WTC11 (cell line): ENCODE data around the gene ISOC2. TPM values are rescaled to one million over a fixed set of nuclear protein-coding genes. Genes with fewer than 3 reads are reported as not detected.
A peak's percentile ranks its signal among the peaks of the same experiment; 100 is the strongest.

ENCODE experiments used
- ATAC-seq: fragments of 200-7000 bp; cut with Tn5 transposase; 2 replicates; pipeline ENCODE4 v1.10.0; 2021; ENCODE audit warnings: mild to moderate bottlenecking, moderate library complexity
- CTCF ChIA-PET: fragments of 300-600 bp; sonication (Branson Sonifier 250); formaldehyde crosslinking; loops from one replicate; lab custom pipeline; 2021; ENCODE audit warnings: antibody characterized with exemption; lab: Charles Lee
- POLR2A ChIA-PET: fragments of 350-600 bp; sonication (Branson Sonifier 250); formaldehyde crosslinking; loops from one replicate; lab custom pipeline; 2021; ENCODE audit warnings: antibody characterized with exemption; lab: Charles Lee
- DNase-seq: peaks from one replicate; pipeline ENCODE4 v3.0.0; 2021; ENCODE audit warnings: low spot score
- H3K27ac Mint-ChIP-seq: 2 replicates; pipeline ENCODE4 v1.8.0; 2021; ENCODE audit warnings: mixed read lengths
- H3K27me3 Mint-ChIP-seq: 2 replicates; pipeline ENCODE4 v1.8.0; 2021; ENCODE audit warnings: low read depth, mild to moderate bottlenecking, moderate library complexity, mixed read lengths
- H3K36me3 Mint-ChIP-seq: 2 replicates; pipeline ENCODE4 v1.8.0; 2021; ENCODE audit warnings: mixed read lengths
- H3K4me1 Mint-ChIP-seq: 2 replicates; pipeline ENCODE4 v1.8.0; 2022; ENCODE audit warnings: mixed read lengths
- H3K4me3 Mint-ChIP-seq: 2 replicates; pipeline ENCODE4 v1.8.0; 2021; ENCODE audit warnings: mild to moderate bottlenecking, moderate library complexity, mixed read lengths
- H3K9me3 Mint-ChIP-seq: 2 replicates; pipeline ENCODE4 v1.8.0; 2021; ENCODE audit warnings: mixed read lengths
- CREB1 ChIP-seq: sonication (generic); formaldehyde crosslinking; IDR thresholded peaks from 2 replicates; pipeline ENCODE4 v1.8.0; 2023; ENCODE audit warnings: mild to moderate bottlenecking, missing genetic modification reagents
- FOXP1 ChIP-seq: sonication (generic); formaldehyde crosslinking; IDR thresholded peaks from 2 replicates; pipeline ENCODE4 v1.8.0; 2022; ENCODE audit warnings: missing genetic modification reagents, mild to moderate bottlenecking, moderate library complexity, borderline replicate concordance
- GRHL2 ChIP-seq: fragments of 250-450 bp; sonication (Bioruptor Pico); IDR thresholded peaks from 2 replicates; pipeline ENCODE4 v1.8.0; 2022; ENCODE audit warnings: mild to moderate bottlenecking, moderate library complexity; ENCODE audit not compliant: insufficient replicate concordance, severe bottlenecking
- RELA ChIP-seq: sonication (generic); formaldehyde crosslinking; IDR thresholded peaks from 2 replicates; pipeline ENCODE4 v1.8.1; 2022; ENCODE audit warnings: missing genetic modification reagents, mild to moderate bottlenecking, borderline replicate concordance
- SP1 ChIP-seq: sonication (generic); formaldehyde crosslinking; conservative IDR thresholded peaks from 2 replicates; pipeline ENCODE4 v1.8.1; 2022; ENCODE audit warnings: missing genetic modification reagents
- TEAD1 ChIP-seq: sonication (generic); formaldehyde crosslinking; IDR thresholded peaks from 2 replicates; pipeline ENCODE4 v1.8.0; 2022; ENCODE audit warnings: mild to moderate bottlenecking, missing genetic modification reagents
- ZNF396 ChIP-seq: fragments of 250-450 bp; sonication (Bioruptor Pico); IDR thresholded peaks from 2 replicates; pipeline ENCODE4 v1.8.0; 2021; ENCODE audit warnings: mild to moderate bottlenecking, moderate library complexity, borderline replicate concordance
- ZNF423 ChIP-seq: fragments of 250-450 bp; sonication (Bioruptor Pico); IDR thresholded peaks from 2 replicates; pipeline ENCODE4 v2.1.2; 2022; ENCODE audit warnings: mild to moderate bottlenecking, moderate library complexity
- total RNA-seq: library from RNA; stranded (reverse); gene quantifications from 3 replicates; pipeline ENCODE4 v1.2.3, GENCODE V29; 2021
- TF ChIP-seq, protein P1 (sequence below): fragments of 250-450 bp; sonication (Bioruptor Pico); conservative IDR thresholded peaks from 2 replicates; pipeline ENCODE4 v1.9.0; 2021; ENCODE audit warnings: mild to moderate bottlenecking
- TF ChIP-seq, protein P2 (sequence below): fragments of 250-450 bp; sonication (Bioruptor Pico); IDR thresholded peaks from 2 replicates; pipeline ENCODE4 v1.9.0; 2021; ENCODE audit warnings: mild to moderate bottlenecking, borderline replicate concordance
- TF ChIP-seq, protein P3 (sequence below): sonication (generic); formaldehyde crosslinking; IDR thresholded peaks from 2 replicates; pipeline ENCODE4 v1.8.0; 2023; ENCODE audit warnings: mild to moderate bottlenecking, missing genetic modification reagents
- TF ChIP-seq, protein P4 (sequence below): sonication (generic); formaldehyde crosslinking; IDR thresholded peaks from 2 replicates; pipeline ENCODE4 v1.8.1; 2023; ENCODE audit warnings: mild to moderate bottlenecking, moderate library complexity, missing genetic modification reagents
- TF ChIP-seq, protein P5 (sequence below): sonication (generic); formaldehyde crosslinking; conservative IDR thresholded peaks from 2 replicates; pipeline ENCODE4 v1.8.1; 2022; ENCODE audit warnings: mild to moderate bottlenecking, missing genetic modification reagents
- TF ChIP-seq, protein P6 (sequence below): fragments of 250-450 bp; sonication (Bioruptor Pico); IDR thresholded peaks from 2 replicates; pipeline ENCODE4 v1.8.0; 2021; ENCODE audit warnings: mild to moderate bottlenecking
- TF ChIP-seq, protein P7 (sequence below): sonication (generic); formaldehyde crosslinking; IDR thresholded peaks from 2 replicates; pipeline ENCODE4 v1.8.0; 2022; ENCODE audit warnings: mild to moderate bottlenecking, missing genetic modification reagents

ISOC2 gene
- total RNA-seq, 1 experiment from 2014 or later, result 96.3 TPM

DNA sequence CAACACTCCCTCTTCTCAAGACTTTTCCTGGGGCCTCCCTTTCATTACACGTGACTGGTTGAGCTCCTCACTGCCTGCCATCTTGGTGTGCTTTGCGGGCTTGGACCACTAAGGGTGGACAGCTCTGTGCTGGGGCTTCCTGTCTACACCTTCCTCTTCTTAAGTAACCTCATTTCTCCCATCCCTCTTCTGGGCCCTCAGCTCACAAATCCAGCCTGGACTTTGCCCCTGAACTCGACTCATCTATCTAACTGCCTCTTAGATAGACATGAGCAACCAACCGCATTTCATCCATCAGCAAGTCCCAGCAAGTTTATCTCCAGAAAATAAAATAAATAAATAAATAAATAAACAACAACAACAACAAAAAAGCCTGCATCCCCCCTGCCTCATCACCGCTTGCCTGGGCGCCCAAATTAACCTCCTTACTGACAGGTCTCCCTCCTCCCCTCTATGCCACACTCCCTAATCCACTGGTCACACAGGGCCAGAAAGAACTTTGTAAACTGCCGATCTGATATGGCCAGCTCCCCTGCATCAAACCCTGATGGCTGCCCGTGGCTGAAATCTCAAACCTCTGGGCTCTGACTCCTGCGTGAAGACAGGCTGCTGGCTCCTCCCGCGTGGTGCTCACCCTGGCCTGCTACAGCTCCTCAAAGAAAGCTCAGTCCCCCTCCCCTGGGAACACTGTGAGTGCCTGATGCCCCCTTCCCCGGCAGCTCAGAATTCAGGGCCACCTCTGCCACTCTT, 7.8 kb downstream of the ISOC2 start:
- Mint-ChIP-seq H3K4me3 (0 out of 2 replicates have a peak overlapping the region, but pooled peaks have one; percentile 24), H3K27me3 (peaks cover 32% of the 10 kb centered on the region), H3K27ac (peak overlapping the region; percentile 13; the same call in 1 of the 2 replicates), H3K4me1 (peaks cover 12% of the 10 kb centered on the region), H3K9me3 (no peaks in the 10 kb centered on the region), H3K36me3 (peaks cover 12% of the 10 kb centered on the region)
- TF ChIP-seq, protein P1, sequence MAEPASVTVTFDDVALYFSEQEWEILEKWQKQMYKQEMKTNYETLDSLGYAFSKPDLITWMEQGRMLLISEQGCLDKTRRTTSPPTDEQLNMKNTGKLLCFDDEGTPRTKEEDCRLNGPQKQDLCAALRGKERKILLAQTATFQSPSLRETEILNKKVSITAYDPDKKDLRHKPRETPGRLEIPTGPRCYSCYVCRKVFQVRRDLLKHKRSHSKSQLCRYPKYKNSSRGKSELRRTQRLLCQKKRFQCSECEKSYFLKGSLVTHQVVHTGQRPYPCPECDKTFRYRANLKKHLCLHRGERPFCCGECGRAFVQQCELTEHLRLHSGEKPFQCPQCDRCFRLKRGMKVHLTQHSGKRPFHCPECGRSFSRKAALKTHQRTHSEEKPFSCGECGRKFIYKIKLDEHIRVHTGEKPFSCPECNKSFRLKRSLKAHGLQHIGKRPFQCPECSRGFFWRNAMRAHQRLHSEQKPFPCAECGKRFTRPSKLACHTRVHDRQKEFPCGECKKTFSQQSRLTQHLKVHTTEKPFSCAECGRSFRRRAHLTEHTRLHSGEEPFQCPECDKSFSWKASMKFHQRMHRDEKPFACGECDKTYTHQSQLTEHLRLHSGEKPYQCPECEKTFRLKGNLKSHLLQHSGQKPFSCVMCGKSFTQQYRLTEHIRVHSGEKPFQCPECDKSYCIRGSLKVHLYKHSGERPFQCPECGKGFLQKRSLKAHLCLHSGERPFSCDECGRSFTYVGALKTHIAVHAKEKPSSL (CRISPR knock-in tag), result no peak
- TF ChIP-seq RELA (CRISPR knock-in tag), result 0 out of 2 replicates have a peak, but pooled peaks have one; percentile 28
- CTCF ChIA-PET, result interaction anchor here (0.6 to 3.0 kb wide), 14 partner anchors 9 to 307 kb away, joined by 3 to 18 read pairs (median 4); partner anchors contain the start of genes CCDC106, ISOC2, ZNF628 and ZNF865
- ATAC-seq, result no peak
- POLR2A ChIA-PET, result interaction anchor here (1.3 to 1.6 kb wide), 2 partner anchors 9 to 23 kb away, joined by 4 to 6 read pairs; partner anchors contain the start of gene ZNF628
- DNase-seq, result no peak

DNA sequence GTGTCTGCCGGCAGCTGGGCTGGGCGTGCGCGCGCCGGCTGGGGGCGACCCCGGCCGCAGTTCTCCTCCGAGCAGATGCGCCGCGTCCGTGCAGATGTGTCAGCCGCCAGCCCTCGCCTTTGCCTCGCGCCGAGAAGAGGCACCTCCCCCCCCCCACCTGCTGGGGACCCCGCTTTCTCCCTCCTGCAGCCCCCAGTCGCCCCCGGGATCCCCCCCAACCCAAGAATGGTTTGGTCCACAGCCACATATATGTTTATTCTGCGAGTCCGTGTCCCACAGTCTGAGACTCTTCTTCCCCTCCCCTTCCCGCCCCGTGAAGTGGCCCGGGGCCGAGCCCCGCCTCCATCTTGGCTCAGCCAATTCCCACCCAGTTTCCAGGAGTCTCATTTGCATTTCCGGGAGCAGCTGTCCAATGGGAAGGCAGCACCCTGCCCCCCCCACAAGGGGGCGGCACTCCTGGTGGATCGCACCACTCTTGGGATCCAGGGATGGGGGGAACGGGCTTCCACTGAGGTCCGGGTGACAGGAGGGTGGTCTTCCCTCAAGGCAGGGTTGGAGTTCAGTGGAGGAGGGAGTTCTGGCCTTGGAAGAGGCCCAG, 8.6 kb downstream of the ISOC2 start:
- Mint-ChIP-seq H3K4me3 (peak overlapping the region; percentile 74), H3K4me1 (peaks cover 8% of the 10 kb centered on the region), H3K36me3 (peaks cover 12% of the 10 kb centered on the region), H3K27ac (no peak overlapping the region), H3K9me3 (no peaks in the 10 kb centered on the region), H3K27me3 (peaks cover 32% of the 10 kb centered on the region)
- POLR2A ChIA-PET, result interaction anchor here (1.3 to 1.6 kb wide), 2 partner anchors 8 to 24 kb away, joined by 4 to 6 read pairs; partner anchors contain the start of gene ZNF628
- DNase-seq (peak; percentile 95), ATAC-seq (peak; percentile 84)
- CTCF ChIA-PET, result interaction anchor here (0.6 to 3.0 kb wide), 15 partner anchors 8 to 306 kb away, joined by 3 to 18 read pairs (median 4); partner anchors contain the start of genes CCDC106, ISOC2, ZNF628 and ZNF865
- TF ChIP-seq TEAD1 (CRISPR knock-in tag), result no peak
- TF ChIP-seq, protein P2, sequence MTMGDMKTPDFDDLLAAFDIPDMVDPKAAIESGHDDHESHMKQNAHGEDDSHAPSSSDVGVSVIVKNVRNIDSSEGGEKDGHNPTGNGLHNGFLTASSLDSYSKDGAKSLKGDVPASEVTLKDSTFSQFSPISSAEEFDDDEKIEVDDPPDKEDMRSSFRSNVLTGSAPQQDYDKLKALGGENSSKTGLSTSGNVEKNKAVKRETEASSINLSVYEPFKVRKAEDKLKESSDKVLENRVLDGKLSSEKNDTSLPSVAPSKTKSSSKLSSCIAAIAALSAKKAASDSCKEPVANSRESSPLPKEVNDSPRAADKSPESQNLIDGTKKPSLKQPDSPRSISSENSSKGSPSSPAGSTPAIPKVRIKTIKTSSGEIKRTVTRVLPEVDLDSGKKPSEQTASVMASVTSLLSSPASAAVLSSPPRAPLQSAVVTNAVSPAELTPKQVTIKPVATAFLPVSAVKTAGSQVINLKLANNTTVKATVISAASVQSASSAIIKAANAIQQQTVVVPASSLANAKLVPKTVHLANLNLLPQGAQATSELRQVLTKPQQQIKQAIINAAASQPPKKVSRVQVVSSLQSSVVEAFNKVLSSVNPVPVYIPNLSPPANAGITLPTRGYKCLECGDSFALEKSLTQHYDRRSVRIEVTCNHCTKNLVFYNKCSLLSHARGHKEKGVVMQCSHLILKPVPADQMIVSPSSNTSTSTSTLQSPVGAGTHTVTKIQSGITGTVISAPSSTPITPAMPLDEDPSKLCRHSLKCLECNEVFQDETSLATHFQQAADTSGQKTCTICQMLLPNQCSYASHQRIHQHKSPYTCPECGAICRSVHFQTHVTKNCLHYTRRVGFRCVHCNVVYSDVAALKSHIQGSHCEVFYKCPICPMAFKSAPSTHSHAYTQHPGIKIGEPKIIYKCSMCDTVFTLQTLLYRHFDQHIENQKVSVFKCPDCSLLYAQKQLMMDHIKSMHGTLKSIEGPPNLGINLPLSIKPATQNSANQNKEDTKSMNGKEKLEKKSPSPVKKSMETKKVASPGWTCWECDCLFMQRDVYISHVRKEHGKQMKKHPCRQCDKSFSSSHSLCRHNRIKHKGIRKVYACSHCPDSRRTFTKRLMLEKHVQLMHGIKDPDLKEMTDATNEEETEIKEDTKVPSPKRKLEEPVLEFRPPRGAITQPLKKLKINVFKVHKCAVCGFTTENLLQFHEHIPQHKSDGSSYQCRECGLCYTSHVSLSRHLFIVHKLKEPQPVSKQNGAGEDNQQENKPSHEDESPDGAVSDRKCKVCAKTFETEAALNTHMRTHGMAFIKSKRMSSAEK (CRISPR knock-in tag), result no peak
- no peak for TF ChIP-seq CREB1 (CRISPR knock-in tag)
- TF ChIP-seq GRHL2 (CRISPR knock-in tag), result no peak
- TF ChIP-seq SP1 (CRISPR knock-in tag), result peak; percentile 95
- no peak for TF ChIP-seq FOXP1
- no peak for TF ChIP-seq ZNF423 (CRISPR knock-in tag)
- TF ChIP-seq, protein P3, sequence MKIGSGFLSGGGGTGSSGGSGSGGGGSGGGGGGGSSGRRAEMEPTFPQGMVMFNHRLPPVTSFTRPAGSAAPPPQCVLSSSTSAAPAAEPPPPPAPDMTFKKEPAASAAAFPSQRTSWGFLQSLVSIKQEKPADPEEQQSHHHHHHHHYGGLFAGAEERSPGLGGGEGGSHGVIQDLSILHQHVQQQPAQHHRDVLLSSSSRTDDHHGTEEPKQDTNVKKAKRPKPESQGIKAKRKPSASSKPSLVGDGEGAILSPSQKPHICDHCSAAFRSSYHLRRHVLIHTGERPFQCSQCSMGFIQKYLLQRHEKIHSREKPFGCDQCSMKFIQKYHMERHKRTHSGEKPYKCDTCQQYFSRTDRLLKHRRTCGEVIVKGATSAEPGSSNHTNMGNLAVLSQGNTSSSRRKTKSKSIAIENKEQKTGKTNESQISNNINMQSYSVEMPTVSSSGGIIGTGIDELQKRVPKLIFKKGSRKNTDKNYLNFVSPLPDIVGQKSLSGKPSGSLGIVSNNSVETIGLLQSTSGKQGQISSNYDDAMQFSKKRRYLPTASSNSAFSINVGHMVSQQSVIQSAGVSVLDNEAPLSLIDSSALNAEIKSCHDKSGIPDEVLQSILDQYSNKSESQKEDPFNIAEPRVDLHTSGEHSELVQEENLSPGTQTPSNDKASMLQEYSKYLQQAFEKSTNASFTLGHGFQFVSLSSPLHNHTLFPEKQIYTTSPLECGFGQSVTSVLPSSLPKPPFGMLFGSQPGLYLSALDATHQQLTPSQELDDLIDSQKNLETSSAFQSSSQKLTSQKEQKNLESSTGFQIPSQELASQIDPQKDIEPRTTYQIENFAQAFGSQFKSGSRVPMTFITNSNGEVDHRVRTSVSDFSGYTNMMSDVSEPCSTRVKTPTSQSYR (CRISPR knock-in tag), result no peak
- TF ChIP-seq, protein P4, sequence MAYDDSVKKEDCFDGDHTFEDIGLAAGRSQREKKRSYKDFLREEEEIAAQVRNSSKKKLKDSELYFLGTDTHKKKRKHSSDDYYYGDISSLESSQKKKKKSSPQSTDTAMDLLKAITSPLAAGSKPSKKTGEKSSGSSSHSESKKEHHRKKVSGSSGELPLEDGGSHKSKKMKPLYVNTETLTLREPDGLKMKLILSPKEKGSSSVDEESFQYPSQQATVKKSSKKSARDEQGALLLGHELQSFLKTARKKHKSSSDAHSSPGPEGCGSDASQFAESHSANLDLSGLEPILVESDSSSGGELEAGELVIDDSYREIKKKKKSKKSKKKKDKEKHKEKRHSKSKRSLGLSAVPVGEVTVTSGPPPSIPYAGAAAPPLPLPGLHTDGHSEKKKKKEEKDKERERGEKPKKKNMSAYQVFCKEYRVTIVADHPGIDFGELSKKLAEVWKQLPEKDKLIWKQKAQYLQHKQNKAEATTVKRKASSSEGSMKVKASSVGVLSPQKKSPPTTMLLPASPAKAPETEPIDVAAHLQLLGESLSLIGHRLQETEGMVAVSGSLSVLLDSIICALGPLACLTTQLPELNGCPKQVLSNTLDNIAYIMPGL (CRISPR knock-in tag), result peak; percentile 43; the same call in 1 of the 2 replicates
- TF ChIP-seq ZNF396 (CRISPR knock-in tag), result no peak
- TF ChIP-seq, protein P5, sequence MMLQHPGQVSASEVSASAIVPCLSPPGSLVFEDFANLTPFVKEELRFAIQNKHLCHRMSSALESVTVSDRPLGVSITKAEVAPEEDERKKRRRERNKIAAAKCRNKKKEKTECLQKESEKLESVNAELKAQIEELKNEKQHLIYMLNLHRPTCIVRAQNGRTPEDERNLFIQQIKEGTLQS, result no peak
- TF ChIP-seq, protein P6, sequence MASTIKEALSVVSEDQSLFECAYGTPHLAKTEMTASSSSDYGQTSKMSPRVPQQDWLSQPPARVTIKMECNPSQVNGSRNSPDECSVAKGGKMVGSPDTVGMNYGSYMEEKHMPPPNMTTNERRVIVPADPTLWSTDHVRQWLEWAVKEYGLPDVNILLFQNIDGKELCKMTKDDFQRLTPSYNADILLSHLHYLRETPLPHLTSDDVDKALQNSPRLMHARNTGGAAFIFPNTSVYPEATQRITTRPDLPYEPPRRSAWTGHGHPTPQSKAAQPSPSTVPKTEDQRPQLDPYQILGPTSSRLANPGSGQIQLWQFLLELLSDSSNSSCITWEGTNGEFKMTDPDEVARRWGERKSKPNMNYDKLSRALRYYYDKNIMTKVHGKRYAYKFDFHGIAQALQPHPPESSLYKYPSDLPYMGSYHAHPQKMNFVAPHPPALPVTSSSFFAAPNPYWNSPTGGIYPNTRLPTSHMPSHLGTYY (CRISPR knock-in tag), result no peak
- TF ChIP-seq, protein P7, sequence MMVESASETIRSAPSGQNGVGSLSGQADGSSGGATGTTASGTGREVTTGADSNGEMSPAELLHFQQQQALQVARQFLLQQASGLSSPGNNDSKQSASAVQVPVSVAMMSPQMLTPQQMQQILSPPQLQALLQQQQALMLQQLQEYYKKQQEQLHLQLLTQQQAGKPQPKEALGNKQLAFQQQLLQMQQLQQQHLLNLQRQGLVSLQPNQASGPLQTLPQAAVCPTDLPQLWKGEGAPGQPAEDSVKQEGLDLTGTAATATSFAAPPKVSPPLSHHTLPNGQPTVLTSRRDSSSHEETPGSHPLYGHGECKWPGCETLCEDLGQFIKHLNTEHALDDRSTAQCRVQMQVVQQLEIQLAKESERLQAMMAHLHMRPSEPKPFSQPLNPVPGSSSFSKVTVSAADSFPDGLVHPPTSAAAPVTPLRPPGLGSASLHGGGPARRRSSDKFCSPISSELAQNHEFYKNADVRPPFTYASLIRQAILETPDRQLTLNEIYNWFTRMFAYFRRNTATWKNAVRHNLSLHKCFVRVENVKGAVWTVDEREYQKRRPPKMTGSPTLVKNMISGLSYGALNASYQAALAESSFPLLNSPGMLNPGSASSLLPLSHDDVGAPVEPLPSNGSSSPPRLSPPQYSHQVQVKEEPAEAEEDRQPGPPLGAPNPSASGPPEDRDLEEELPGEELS, result no peak
- TF ChIP-seq RELA (CRISPR knock-in tag), result no peak
